Renal pelvis (tissue), 4 donors: Measurements from ENCODE around the gene ERICH2. TPM values are rescaled to one million over a fixed set of nuclear protein-coding genes. Genes with fewer than 3 reads are reported as not detected.

Experiments
- DNase-seq: peaks from one replicate; pipeline ENCODE4 v3.0.0-alpha.2; 2013
- polyA plus RNA-seq, 3 donors: library from polyadenylated mRNA; unstranded; fragments of 120-200 nt; gene quantifications; one replicate each; pipeline ENCODE4 v1.2.1, GENCODE V29; 2013; ENCODE audit not compliant: insufficient read length in 3 of 3

Gene ERICH2
- polyA plus RNA-seq, 3 donors = 1.7 to 2.5 (median 2.2) TPM

- DNase-seq = no peak
Observed at GRCh38 chr2:170842785-170843184, 72.6 kb downstream of the ERICH2 start.

- DNase-seq = no peak
Observed at GRCh38 chr2:170843656-170844055, 73.5 kb downstream of the ERICH2 start.

- no peak for DNase-seq
Observed at GRCh38 chr2:170845343-170845742, 75.2 kb downstream of the ERICH2 start.

- no peak for DNase-seq
Observed at GRCh38 chr2:170846314-170846713, 76.1 kb downstream of the ERICH2 start.

GRCh38 chr2:170847716-170848115 is 77.5 kb downstream of the ERICH2 start:
- DNase-seq = no peak

Other genes starting within 250 kb of the ERICH2 start
- under 1 TPM; 0.56 to 0.83 (median 0.80) TPM for gene SP5, start 55.0 kb upstream of the ERICH2 start, polyA plus RNA-seq
- 1 to 10 TPM in 2 of 3 donors, under 1 TPM in 1; 0.68 to 1.5 (median 1.2) TPM for gene GAD1, start 46.5 kb downstream of the ERICH2 start, polyA plus RNA-seq
- 10 to 100 TPM; 77.2 to 92.2 (median 84.6) TPM for gene GORASP2, start 158.9 kb downstream of the ERICH2 start, polyA plus RNA-seq